ENCODE results near the gene INSR.
A peak's percentile ranks its signal among the peaks of the same experiment; 100 is the strongest.
"Not testable (repeated sequence)": the region's sequence is repeated elsewhere in the genome, so short reads cannot be mapped to it uniquely, and the experiment has no call there.

INSR gene

DNA sequence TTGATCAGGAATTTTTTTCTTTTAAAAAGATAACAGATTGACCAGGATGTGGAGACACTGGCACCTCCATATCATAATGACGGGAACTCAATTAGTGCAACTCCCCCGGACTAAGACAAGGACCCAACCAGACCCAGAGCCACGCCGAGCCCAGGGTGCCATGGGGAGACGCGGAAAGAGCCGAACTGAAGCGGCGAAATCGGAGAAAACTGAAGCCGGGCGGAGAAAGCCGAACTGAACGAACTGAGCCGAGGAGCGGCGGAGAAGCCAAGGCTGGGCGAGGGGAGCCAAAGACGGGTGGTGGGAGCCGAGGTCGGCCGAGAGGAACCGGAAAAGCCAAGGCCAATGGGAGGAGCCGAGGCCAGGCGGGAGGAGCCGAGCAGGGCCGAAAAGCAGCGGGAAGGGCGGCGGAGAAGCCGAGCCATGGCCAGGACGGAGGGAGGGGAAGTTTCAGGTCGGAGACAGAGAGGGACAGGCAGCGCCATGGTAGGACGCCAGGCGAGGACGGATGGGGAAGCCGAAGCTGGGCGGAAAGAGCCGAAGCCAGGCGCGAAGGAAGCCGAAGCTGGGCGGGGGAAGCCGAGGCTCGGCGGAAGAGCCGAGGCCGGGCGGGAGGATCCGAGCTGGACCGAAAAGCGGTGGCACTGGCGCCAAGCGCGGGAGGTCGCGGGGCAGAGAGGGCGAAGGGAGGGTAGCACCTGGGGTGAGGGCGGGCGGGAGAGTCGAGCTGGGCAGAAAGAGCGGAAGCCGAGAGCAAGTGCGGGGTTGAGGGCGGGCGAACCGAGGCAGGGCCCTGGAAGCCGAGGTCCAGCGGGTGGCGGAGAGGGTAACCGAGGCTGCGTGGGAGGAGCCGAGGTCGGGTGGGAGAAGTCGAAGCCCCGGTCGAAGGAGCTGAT, 195.3 kb downstream of the INSR start:
- DNase-seq (ENCODE audit: low read depth in 2 of 2), result peak; percentile 82 to 88

DNA sequence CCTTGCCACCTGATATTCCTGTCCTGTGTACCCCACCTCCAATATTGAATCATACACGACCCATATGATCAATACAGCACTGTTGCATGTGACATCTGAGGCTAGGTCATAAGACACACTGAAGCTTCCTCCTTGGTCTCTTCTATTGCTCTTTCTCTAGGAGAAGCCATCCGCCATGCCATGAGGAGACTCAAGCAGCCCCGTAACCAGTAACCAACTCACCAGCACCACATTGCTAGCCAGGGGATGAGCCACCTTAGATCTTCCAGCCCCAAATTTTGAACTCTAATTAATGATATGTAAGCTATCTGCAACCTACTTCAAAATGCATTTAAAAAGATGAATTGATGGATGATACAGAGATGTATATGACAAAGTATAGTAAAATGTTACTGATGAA, 196.1 kb downstream of the INSR start:
- DNase-seq (ENCODE audit: low read depth in 2 of 2), result no peak

DNA sequence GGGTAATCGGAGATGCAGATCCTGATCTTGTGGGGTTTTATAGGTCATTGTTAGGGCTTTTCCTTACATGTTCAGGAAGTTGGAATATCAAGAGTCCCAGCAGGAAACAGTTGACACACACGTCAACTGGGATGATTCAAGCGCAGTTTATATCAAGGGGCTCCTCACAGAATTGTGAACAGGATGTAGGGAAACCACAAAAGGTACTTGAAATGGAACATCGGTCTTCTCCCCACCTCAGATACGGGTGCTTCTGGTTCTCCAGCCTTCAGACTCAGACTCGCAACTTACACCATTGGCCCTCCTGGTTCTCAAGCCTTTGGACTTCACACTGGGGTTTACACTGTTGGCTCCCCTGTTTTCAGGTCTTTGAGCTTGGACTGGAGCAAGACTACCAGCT, 205.2 kb downstream of the INSR start:
- no peak for DNase-seq (ENCODE audit: low read depth in 2 of 2)

DNA sequence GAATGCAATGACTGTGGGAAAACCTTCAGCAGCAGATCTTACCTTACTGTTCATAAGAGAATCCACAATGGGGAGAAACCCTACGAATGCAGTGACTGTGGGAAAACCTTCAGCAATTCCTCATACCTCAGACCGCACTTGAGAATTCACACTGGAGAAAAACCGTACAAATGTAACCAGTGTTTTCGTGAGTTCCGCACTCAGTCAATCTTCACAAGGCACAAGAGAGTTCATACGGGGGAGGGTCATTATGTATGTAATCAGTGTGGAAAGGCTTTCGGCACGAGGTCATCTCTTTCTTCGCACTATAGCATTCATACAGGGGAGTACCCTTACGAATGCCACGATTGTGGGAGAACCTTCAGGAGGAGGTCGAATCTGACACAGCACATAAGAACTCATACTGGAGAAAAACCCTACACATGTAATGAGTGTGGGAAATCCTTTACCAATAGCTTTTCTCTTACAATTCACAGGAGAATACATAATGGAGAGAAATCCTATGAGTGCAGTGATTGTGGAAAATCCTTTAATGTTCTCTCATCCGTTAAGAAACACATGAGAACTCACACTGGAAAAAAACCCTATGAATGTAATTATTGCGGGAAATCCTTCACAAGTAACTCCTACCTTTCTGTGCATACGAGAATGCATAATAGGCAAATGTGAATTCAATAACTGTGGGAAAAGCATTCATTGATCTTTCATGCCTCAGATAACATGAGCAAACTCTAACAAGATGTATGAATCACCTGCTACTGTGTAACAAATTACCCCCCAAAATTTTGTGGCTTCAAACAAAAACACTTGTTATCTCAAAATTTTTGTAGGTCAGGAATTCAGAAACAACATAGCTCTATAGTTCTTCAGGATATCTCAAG, 210.9 kb downstream of the INSR start:
- DNase-seq (ENCODE audit: low read depth in 2 of 2), result no peak

DNA sequence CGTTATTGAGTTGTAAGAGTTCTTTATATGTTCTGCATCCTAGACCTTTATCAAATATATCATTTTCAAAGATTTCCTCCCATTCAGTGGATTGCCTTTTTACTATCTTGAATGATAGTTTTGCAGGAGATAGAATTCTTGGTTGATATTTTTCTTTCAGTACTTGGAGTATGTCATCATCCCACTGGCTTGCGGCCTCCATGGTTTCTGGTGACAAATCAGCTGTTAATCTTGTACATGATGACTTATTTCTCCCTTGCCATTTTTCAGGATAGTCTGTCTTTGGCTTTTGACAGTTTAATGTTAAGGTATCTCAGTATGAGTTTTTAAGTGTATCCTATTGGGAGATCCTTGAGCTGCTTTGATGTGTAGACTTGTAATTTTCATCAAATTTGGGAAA, 216.2 kb downstream of the INSR start:
- DNase-seq (ENCODE audit: low read depth in 2 of 2), result no peak

DNA sequence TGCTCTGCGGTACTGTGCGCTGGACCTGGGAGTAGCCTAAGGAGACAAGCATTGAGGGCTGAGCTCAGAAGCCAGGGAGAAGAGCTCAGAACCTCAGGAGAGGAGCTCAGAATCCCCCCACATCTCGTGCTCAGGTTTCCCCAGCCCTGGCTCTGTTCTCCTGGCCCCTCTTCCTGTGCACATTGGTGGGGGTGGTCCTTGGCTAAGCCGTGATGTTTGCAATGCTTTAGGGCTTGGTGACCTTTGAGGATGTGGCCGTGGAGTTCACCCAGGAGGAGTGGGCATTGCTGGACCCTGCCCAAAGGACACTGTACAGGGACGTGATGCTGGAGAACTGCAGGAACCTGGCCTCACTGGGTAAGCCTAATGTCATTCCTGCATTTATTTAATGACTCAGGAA, 218.1 kb downstream of the INSR start:
- DNase-seq (ENCODE audit: low read depth in 2 of 2), result no peak

- no peak for DNase-seq (ENCODE audit: low read depth in 2 of 2)
Observed at GRCh38 chr19:7074705-7075282, 219.4 kb downstream of the INSR start.

DNA sequence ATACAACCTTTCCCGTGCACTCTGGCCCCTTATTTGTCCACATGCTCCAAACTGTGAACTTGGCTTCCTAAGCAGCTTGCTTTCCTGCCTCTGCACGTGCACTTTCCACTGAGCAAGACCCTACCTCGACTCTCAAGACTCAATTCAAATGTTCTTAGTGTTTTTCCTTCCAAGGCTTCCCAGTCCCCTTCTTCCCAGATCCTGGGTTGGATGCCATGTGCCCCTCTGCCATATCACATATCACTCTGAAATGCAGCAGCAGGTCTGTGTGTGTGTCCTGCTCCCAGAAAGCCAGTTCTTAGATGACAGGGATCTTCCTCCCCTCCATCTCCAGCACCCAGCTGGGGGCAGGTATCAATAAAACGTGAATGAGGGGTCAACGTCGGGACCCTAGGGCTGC, 221.7 kb downstream of the INSR start:
- DNase-seq (ENCODE audit: low read depth in 2 of 2), result no peak

DNA sequence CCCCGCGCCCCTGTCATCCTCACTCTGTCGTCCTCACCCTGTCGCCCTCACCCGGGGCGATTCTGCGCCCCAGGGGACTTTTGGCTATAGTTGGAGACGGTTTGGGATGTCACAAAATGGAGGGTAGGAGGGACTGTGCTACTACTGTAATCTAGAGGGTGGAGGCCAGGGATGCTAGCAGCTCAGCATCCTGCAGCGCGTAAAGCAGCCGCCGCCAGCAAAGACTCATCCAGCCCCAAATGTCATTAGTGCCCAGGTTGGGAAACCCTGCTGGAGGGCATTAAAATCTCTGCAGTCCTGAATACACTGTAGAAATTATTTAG, 224.3 kb downstream of the INSR start:
- no peak for DNase-seq (ENCODE audit: low read depth in 2 of 2)

- DNase-seq (ENCODE audit: low read depth in 2 of 2), result peak; percentile 95 to 96
Observed at GRCh38 chr19:7069042-7069903, 224.9 kb downstream of the INSR start, which contains the start of gene ZNF557. TSS of gene ZNF557 (plus strand) at chr19:7069703. CDS start at chr19:7075075, 5,372 bp downstream.

GRCh38 chr19:7068599-7068998, 225.6 kb downstream of the INSR start:
- no peak for DNase-seq (ENCODE audit: low read depth in 2 of 2)

DNA sequence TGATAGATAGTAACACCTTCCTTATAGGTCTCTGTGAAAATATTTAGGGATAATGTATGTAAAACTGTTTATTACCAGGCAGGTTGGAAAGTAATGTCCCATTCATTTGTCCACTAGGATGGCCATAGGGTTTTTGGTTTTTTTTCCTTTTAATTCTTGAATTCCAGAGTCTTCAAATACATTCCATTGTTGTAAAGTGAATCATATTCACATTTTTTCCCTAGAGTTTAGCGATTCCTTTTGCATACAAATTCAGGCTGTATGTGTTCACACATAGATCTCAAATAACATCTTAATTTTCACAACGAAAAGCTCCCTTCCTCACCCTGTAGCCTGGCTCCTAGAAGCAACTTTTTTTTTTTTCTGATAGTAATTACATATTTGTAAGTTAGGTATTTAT, 226.5 kb downstream of the INSR start:
- DNase-seq (ENCODE audit: low read depth in 2 of 2), result no peak

- DNase-seq (ENCODE audit: low read depth in 2 of 2), result not testable (repeated sequence)
Observed at GRCh38 chr19:7067122-7067521, 227.1 kb downstream of the INSR start.

- no peak for DNase-seq (ENCODE audit: low read depth in 2 of 2)
Observed at GRCh38 chr19:7063764-7064418, 230.3 kb downstream of the INSR start.

DNA sequence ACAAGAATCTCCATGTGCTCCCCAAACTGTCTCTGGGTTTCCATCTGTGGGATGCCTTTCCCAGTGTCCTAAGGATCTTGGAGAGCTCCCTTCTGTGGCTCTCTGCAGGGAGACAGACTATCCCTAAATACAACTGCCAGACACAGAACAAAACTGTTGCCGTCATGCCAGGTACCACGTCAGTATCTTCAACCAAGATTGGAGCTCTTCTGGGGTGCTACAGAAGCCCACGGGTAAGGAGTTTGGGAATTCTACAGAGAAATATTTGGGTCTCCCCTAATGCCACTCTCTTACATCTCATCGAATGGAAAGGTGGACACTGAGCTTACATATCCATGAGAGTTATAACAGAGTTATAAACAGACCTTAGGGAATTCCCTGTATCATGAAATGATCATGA, 230.9 kb downstream of the INSR start:
- DNase-seq (ENCODE audit: low read depth in 2 of 2), result no peak
